Suprapubic skin (tissue), 4 donors: ENCODE results near the gene AACS. TPM values are rescaled to one million over a fixed set of nuclear protein-coding genes. Genes with fewer than 3 reads are reported as not detected.

ENCODE experiments used
- DNase-seq, 2 donors: peaks; one replicate each; pipeline ENCODE4 v3.0.0-alpha.2; 2019; ENCODE audit warnings: low spot score in 2 of 2
- H3K27ac ChIP-seq: fragments of 200-600 bp; sonication (generic); one replicate; pipeline ENCODE4 v1.5.1; 2019
- H3K27me3 ChIP-seq: fragments of 200-600 bp; sonication (generic); one replicate; pipeline ENCODE4 v1.5.1; 2019
- H3K36me3 ChIP-seq: fragments of 200-600 bp; sonication (generic); one replicate; pipeline ENCODE4 v1.5.1; 2019
- H3K4me1 ChIP-seq: fragments of 200-600 bp; sonication (generic); one replicate; pipeline ENCODE4 v1.5.1; 2019
- H3K4me3 ChIP-seq: fragments of 200-600 bp; sonication (generic); one replicate; pipeline ENCODE4 v1.5.1; 2019; ENCODE audit warnings: mild to moderate bottlenecking
- H3K9me3 ChIP-seq: fragments of 200-600 bp; sonication (generic); one replicate; pipeline ENCODE4 v1.5.1; 2019
- CTCF ChIP-seq, 2 donors: fragments of 200-600 bp in 1 of 2; fragments of 450-650 bp in 1 of 2; sonication (generic) in 1 of 2; IDR thresholded peaks; one replicate each; pipeline ENCODE4 v1.5.1; 2016 to 2019; ENCODE audit warnings: antibody characterized with exemption in 2 of 2, mild to moderate bottlenecking in 1 of 2, moderate library complexity in 1 of 2
- EP300 ChIP-seq: sonication (generic); formaldehyde crosslinking; IDR thresholded peaks from one replicate; pipeline ENCODE4 v1.6.1; 2017; ENCODE audit warnings: antibody characterized with exemption
- POLR2A ChIP-seq, 2 donors: fragments of 450-650 bp; IDR thresholded peaks; one replicate each; pipeline ENCODE4 v1.6.1; 2017; ENCODE audit warnings: antibody characterized with exemption in 2 of 2, mild to moderate bottlenecking in 2 of 2, moderate library complexity in 2 of 2
- POLR2AphosphoS5 ChIP-seq, 3 donors: sonication (generic); formaldehyde crosslinking; IDR thresholded peaks; one replicate each; pipeline ENCODE4 v1.6.1; 2017; ENCODE audit warnings: antibody characterized with exemption in 3 of 3
- WGBS: methylation state at CpG from one replicate; pipeline ENCODE4 v1.1.5; 2018; 5-methylcytosine and 5-hydroxymethylcytosine counted together
- total RNA-seq, 4 donors: library from RNA; depleted of rRNA; stranded (reverse); fragments of >200 nt; gene quantifications; one replicate each; pipeline ENCODE4 v1.1.0, GENCODE V29; 2016

Gene AACS
- total RNA-seq, 4 donors from 2014 or later: 69.0 to 103 (median 77.0) TPM

GRCh38 chr12:125091401-125091800, 26.2 kb downstream of the AACS start:
- Histone ChIP-seq H3K4me3 (no peak overlapping the region), H3K4me1 (peaks cover 35% of the 10 kb centered on the region), H3K9me3 (no peaks in the 10 kb centered on the region), H3K27me3 (no peaks in the 10 kb centered on the region), H3K27ac (no peak overlapping the region), H3K36me3 (peaks cover 62% of the 10 kb centered on the region)
- TF ChIP-seq POLR2A (IDR thresholded peaks at IDR 0.05): no peak
- no peak for TF ChIP-seq EP300
- no peak for TF ChIP-seq CTCF (IDR thresholded peaks at IDR 0.05)
- no peak for TF ChIP-seq POLR2AphosphoS5 (IDR thresholded peaks at IDR 0.05)
- 94% methylated on average over 15 of the region's 18 CpGs for WGBS
- DNase-seq: no peak

- no peak for DNase-seq
- peaks cover 53% of the 10 kb centered on the region for H3K36me3 ChIP-seq
- TF ChIP-seq POLR2A (IDR thresholded peaks at IDR 0.05) (no peak), POLR2AphosphoS5 (IDR thresholded peaks at IDR 0.05) (no peak), CTCF (IDR thresholded peaks at IDR 0.05) (no peak), EP300 (no peak)
- H3K4me1 ChIP-seq: peaks cover 37% of the 10 kb centered on the region
- no peak overlapping the region for H3K4me3 ChIP-seq
- no peaks in the 10 kb centered on the region for H3K27me3 ChIP-seq
- H3K27ac ChIP-seq: peak overlapping the region; percentile 75
- no peaks in the 10 kb centered on the region for H3K9me3 ChIP-seq
- WGBS: 77% methylated on average over 6 of the region's 17 CpGs
These were observed 27.1 kb downstream of the AACS start for GRCh38 chr12:125092108-125092871.

- Histone ChIP-seq H3K4me1 (peaks cover 38% of the 10 kb centered on the region), H3K36me3 (peaks cover 46% of the 10 kb centered on the region), H3K9me3 (no peaks in the 10 kb centered on the region), H3K27ac (peak overlapping the region; percentile 75), H3K4me3 (no peak overlapping the region), H3K27me3 (no peaks in the 10 kb centered on the region)
- TF ChIP-seq CTCF (IDR thresholded peaks at IDR 0.05) (no peak), POLR2A (IDR thresholded peaks at IDR 0.05) (no peak), POLR2AphosphoS5 (IDR thresholded peaks at IDR 0.05) (no peak), EP300 (no peak)
- 61% methylated on average over 10 of the region's 19 CpGs for WGBS
- no peak for DNase-seq
These were observed 27.8 kb downstream of the AACS start for GRCh38 chr12:125092872-125093680.

GRCh38 chr12:125093681-125094330, 28.6 kb downstream of the AACS start:
- Histone ChIP-seq H3K36me3 (peaks cover 39% of the 10 kb centered on the region), H3K27me3 (no peaks in the 10 kb centered on the region), H3K4me3 (no peak overlapping the region), H3K4me1 (peaks cover 43% of the 10 kb centered on the region), H3K9me3 (no peaks in the 10 kb centered on the region), H3K27ac (peak overlapping the region; percentile 75)
- WGBS: 91% methylated on average over 22 of the region's 26 CpGs
- no peak for DNase-seq
- TF ChIP-seq EP300: no peak
- no peak for TF ChIP-seq POLR2AphosphoS5 (IDR thresholded peaks at IDR 0.05)
- TF ChIP-seq POLR2A (IDR thresholded peaks at IDR 0.05): no peak
- TF ChIP-seq CTCF (IDR thresholded peaks at IDR 0.05): no peak
